ENCODE results near the gene TWIST2.

Gene TWIST2

DNA sequence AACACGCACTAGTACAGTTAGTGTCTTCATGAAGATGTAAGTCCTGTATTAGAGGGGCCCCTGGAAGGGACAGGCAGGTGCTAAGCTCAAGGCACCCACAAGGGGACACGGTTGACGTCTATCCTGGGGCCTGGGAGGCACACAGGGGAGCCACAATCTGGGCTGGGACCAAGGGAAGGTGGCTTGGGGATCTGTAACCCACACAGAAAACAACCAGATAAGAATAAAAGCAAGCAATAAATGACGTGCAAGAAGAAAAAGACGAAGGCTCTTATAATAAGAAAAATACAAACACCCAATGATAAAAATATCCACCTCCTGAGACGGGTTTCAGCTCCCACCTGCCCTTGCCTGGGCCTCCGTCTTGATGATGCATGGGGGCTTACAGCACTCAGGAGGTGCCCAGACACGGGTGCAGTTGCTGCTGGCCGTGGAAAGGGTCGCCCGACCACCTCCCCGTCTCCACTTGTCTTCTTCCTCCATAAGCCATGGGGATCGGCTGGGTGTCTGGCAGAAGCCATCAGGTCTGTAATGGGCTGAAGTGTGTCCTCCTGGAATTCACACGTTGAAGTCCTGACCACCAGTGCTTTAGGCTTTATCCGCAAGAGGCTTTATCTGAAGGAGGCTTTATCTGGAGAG, 73.9 kb downstream of the TWIST2 start:
- DNase-seq, result no peak

DNA sequence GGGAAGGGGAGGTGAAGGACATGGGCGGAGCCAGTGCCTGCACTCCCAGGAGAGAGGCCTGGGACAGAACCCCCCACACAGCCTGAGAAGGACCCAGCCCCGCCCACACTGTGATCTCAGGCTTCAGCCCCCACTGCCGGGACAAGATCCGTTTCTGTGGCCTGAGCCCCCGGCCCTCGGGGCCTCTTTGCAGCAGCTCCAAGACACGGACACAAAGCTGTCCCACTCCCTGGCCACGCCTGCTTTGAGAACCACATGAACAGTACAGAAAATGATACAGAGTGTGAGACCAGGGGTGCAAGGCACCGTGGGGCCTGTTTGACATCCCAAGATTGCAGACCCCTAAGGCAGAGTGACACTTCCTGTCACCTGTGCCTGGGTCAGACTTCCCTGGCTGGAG, 74.5 kb downstream of the TWIST2 start:
- DNase-seq, result no peak

DNA sequence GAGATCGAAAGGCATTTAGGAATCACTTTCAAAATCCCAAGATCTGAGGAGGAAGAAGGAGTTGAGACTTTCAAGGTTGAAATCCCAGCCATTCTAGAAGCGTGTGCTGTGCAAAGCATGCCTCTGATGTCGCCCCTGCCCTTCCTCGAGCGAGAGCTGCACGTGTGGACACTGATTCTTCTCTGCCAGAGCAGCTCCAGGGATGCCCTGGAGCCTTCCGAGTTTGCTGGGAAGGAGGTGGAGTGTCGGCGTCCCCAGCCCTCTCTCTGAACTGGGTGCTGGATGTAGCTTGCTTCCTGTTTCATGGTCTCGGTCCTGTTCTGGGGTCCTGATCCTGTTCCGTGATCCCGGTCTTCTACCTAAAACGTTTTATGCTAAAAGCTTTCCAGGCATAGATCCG, 76.1 kb downstream of the TWIST2 start:
- no peak for DNase-seq

DNA sequence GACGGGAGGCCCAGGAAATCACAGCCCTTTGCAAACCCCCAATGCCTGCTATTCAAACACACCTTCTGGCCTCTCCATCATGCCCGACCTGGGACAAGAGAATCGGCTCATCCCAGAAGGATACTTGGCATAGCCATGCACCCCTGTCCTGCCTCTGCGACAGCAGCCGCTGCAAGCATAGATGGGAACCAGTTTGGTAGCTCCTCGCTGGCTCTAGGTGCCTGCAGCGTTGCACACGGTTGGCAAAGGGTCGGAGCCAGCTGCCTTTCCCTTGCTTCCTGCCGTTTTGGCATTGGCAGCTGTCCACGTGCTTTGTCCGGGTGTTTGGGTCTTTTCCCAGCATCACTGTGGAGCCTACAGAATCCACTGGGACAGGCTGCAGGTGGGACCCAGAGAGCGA, 76.9 kb downstream of the TWIST2 start:
- no peak for DNase-seq

DNA sequence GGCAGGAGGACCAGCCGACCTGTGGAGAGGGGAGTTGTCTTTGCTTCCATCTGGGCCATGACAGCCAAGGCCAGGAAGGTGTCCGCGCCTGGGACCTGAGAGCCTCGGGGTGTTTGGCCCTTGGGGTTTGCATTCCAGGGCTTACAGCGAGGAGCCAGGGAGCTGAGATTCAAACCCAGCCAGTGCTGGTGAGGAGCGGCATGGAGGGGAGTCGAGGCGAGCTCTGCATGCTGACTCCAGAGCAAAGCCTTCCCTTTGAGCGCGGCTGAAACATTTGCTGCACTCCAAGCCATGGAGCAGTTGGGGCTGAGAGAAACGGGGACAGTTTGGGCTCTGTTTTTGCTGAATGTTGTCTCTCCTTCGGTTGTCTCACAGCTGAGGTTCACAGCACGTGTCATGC, 77.4 kb downstream of the TWIST2 start:
- DNase-seq, result no peak

DNA sequence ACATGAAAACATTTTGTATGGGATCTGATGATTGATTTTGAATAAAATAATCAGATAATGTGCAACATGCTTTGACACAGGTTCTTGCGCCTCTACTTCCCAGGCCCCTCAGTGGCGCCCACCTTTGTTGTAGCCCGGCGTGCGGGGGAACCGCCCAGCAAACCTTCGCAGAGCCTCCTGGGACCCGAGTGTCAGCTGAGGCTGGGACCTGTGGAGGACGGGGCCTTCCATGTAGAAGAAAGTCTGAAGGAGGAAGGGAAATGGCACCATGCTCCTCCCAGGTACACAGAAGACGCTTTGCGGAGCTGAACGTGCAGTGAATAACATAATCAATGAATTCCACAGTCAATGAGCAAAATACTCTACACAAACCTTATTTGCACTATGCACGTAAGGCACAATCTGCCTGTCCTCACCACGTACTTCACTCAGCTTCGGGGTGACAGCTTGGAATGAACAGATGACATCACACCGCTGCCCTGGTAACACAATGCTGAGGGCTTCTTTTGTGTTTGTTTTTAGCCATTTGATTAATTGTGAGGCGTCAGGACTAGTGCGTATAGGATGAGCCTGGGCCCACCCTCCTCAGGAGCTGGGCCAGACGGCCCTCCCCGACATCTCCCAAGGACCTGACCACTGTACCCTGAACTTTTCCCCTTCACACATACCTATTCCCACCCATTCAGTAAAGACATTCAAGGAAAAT, 78.1 kb downstream of the TWIST2 start:
- no peak for DNase-seq

DNA sequence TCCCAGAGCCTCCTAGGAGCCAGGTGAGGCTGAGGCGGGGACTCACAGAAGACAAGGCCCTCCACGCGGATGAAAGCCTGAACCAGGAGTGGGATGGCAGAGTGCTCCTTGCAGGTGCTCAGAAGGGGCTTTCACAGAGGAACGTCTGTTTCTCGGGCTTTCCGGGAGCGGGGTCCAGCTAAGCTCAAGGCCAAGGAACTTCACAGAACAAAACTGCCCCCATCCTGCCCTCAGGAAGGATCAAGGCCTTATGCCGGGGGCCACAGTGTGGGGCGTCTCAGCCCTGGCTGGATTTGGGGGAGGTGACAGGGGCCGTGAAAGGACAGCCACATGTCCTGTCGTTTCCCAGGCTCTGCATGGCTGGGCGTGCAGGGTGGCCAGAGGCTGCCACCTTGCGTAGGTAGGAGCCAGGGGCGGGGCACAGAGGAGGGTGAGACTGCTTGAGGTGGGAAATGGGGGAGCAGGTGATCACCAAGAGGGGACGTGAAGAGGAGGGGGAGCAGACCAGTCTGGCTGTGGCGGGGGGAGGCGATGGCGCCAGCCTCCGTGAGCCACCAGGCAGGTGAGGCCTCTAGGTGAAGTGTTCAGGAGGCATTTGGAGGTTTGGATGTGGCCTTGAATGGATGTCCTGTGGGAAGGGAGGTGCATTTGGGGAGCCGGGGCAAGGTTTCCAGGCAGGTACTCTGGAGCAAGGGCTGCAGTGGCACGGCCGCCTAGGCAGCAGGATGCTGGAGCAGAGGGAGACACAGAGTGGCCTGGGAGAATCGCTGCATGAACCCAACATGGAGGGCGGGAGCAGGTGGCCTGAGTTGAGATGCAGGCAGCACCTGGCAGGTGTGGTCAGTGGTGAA, 79.1 kb downstream of the TWIST2 start:
- DNase-seq, result no peak

DNA sequence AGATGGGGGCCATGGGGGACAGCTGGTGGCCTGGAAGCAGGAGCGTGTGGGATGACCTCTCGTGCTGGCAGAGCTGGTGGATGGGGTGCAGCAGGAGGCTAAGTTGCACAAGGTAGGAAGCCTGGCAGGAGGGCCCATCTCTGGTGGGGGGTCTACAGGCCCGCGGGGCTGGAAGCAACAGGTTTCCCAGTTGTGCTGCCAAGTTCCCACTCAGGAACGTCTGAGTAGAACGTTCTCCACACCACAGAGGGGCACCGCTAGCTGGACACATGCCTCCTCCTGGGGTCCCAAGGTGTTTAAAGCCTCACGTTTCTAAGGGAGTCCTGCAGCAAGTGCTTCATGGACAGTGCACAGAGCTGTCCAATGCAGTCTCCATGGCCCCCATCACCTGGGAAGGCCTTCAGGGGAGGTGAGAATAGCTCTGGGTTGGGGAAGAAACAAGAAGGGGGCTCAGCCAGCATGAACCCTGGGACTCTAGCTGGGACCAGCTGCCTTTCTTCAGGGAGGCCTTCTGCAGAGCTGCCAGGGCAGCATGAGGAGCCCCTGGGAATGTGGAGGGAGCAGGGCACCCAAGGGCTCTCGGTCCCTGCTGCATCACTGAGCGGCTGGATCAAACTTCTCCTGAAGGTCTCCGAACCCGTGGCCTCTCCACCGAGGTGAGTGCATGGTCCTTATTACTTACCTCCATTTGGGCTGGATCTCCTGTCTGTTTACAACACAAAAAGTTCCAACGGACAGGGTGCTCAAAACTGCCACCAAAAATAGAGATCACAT, 80.0 kb downstream of the TWIST2 start:
- DNase-seq, result no peak

DNA sequence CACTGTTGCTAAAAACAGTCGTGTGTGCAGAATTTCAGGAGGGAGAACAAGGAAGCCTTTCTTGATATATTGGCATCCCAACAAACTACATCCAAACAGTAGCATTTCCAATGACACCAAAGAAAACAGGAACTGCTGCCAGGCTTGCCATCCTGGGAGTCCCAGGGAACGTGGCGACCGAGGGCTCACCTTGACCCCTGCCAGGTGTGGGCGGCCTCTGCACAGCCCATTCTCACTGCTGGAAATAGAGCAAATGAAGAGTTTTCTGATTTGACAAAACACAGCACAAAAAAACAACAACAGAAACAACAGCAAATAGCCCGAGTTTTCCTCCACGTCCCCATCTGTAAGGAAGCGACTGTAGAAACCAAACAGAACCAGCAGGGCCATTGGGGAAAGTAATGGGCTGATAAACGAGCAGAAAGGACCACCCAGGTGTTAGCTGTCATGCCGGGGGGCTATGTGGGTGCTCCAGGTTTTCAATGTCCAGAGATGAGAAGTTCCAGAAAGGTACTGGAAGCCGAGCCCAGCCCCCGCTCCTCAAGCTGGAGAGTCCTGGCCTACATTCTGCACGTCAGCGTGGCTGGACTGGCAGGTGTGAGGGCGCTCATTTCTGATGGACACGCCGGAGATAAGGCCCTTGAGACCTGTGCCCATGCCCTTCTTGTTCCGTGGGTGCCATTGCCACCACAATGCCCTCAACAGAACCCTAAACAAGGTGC, 80.8 kb downstream of the TWIST2 start:
- no peak for DNase-seq

DNA sequence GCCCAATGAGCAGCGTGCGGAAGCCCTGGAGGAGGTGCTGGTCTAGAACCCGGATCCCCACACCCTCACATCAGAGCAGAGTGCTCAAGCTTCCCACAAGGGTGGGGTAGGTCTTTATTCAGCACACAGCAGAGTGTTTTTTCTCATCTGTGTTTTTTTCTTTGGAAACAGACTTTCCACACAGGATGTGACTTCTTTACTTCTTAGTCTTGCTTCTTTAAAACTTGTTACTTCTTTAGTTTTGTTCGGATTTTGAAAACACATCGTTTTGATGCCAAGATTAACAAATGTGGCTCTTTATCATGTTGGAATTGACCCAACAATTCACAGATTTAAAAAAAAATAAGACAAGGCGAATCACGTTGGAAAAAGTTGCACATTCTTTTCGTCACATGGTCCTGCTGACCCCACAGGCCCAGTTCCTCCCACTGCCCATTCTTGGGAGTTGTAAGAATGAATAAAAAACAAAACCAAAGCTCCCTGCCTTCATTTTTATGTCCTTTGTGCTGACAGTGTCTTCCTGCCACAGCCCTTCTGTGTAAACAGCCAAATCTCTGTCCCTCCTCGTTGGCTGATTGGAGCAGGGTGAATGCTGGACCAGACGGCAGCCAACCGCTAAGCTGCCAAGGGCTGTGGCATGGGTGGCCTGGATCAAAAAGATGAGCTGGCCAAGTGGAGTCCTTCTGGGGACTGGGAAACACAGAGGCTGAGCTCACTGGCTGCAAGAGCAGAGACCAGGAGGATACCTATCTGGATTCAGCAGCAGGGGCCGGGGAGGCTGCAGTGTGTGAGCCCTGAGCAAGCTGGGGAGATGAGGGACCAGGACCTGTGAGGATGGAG, 81.6 kb downstream of the TWIST2 start:
- no peak for DNase-seq

DNA sequence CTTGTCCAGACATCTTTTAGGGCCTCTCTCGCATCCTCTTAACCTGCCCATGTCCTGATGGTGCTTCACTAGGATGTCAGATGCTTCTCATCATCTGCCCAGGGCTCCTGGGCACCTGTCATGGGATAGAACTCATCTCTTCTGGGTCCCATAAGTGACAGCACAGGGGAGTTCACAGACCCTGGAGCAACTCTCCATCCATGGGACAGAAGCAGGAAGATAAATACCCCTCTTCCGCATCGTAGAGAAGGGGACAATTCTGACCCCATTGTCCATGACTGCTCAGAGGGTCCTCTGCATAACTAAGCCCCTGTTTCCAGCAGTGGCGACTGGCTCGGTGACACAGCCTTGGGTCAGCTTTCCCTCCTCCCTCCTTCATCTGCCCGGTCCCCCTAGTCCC, 82.3 kb downstream of the TWIST2 start:
- no peak for DNase-seq

DNA sequence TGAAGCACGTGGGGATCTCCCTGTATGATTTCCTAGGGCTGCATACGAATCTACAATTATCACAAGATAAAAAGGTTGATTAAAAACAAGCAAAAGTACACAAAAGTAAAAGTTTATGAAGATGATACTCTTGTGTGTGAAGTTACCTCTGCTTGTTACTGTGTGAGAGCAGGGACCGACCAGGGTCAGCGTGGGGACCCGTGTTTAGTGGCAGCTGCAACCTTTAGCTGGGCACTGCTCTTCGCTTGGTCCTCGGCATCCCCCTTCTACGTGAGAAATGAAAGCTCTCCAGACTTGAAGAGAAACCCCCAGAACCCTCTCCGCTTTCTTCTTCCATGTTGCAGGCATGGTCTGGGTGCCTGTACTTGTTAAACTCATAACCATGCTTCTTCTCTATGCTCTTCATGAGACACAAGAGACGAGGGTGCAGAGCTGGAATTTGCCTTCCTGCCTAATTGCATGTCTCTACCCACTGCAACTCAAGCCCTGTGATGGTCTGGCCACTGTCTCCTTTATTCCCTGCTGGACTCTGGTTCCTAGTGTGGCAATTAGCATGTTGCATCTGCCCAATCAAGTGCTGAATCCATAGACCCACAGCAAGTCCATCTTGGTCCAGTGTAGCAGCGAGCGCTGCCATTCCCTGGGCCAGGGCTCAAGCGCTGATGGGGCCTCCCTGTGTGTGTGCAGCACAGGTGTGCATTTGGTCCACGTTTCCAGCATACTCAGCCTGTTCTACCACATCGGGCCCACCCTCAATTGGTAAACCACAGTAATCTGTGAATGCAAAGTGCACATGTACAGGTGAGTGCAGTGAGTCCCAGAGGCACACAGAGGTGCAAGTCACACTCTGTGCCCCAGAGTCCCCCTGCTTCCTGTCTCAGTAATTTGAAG, 88.5 kb downstream of the TWIST2 start:
- no peak for DNase-seq

DNA sequence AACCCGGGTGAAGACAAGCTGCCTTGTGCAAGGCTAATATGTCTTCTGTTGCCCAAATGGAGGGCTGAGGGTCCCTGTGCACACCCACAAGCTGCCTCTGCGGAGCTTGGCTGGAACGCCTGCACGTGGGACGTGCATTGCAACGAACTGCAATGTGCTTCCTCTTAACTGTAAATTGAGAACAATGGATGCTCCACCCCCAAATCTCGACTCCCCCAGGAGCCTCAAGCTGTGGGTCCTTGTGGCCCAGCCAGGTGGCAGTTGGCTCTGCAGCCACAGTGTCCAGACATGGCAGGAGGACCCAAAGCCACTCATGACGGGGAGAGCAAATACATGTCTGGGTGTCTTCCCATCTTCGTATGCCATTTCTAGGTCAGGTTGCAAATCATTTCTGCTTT, 90.1 kb downstream of the TWIST2 start:
- DNase-seq, result no peak

DNA sequence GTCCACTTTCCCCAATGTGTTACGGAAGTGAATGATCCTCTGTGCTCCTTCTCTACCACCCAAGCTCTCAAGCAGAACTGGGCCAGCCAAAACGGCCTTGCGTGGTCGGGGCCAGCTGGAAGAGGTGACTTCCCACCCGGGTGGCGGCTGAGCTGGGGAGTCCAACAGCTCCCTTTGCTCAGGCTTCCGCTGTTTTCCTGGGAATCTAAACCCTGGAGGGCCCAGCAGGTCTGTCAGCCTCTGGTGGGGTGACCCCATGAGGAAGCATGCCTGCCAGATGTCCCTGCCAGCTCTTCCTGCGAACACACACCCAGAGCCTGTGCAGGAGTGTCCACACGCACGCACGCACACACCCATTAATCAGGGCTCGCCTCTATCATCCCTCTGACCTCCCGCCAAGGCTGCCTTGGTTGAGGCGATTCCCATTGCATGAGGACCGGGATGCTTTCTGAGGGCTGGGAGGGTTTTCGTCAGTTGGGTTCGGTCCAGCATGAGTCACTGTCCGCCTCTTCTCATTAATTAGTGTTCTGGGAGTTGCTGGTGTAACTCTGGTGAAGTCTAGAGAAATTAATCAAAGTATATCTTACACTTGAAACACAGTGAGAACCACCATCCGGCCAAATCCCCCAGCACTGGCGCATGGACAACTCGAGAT, 90.6 kb downstream of the TWIST2 start:
- no peak for DNase-seq

DNA sequence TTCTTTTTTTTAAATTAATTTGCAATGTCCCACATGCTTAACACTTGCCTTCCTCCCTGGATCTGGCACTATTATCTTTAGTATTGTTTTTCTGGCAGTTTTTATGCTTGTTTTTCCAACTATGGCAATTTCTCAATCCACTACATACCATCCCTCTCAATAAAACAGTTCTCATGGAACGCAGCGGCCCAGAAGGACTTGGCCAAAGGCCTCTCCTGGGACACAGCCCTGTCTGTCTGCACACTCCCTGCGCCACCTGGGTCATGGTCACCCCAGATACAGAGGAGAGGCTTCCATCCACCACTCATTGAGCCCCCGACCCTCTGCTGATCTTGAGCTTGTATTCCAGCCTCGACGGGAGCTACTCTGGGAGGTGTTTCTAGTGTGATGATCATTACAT, 91.2 kb downstream of the TWIST2 start:
- DNase-seq, result no peak

DNA sequence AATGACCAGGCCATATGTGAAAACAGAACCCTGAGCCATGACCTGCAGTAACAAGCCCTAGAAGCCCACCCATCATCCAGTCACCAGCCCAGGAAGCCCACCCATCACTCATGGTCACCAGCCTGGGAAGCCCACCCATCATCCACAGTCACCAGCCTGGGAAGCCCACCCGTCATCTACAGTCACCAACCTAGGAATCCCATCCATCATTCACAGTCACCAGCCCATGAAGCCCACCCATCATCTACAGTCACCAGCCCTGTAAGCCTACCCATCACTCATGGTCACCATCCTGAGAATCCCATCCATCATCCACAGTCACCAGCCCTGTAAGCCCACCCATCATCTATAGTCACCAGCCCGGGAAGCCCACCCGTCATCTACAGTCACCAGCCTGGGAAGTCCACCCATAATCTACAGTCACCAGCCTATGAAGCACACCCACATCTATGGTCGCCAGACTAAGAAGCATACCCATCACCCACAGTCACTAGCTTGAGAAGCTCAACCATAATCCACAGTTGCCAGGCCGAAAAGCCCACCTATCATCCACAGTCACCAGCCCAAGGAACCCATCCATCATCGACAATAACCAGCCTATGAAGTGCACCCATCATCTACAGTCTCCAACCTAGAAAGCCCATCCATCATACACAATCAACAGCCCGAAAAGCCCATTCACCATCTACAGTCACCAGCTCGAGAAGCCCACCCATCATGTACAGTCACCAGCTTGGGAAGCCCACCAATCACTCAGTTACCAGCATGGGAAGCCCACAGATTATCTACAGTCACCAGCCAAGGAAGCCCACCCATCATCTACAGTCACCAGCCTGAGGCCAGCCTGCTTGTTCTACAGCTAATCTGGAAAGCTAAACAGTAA, 91.9 kb downstream of the TWIST2 start:
- no peak for DNase-seq

DNA sequence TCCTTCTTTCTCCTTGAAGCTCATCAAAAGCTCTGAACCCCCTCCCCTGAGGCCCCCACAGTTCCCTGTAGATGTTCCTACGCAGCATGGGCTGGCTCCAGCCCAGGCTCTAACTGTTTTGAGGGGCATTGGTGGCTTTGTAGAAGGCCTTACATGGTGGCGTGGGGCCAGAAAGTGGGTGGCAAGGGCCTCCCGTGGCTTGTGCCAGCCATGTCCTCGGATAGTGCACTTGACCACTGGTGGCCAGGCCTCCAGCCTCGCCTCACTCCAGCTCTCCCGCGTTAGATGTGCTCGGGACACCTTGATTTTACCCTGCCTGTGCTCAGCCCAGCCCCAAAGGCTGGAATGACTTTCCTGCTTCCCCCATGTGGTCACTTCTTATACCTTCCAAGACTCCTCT, 92.9 kb downstream of the TWIST2 start:
- DNase-seq, result no peak

DNA sequence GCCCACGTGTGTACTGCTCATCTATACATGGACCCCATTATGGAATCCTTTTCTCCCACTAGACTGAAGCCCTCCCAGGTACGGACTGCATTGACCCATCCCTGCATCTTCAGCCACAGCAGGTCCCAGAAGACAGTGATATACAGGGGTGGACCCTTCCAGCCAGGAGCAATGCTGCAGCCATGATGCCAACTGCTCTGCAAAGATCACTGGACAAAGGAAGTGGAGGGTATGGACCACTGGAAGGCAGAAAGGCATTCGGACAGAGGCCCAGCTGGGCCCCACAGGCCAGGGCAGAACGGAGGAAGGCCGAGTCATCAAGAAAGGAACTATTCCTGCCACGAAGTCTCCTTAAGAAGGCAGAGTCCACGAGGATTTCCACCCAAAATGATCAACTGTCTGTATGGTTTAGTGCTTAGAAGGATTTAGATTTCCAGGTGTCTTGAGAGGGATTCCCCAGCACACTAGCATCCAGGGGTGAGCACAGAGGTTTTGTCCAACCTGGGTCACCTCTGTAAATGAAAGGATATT, 93.4 kb downstream of the TWIST2 start:
- DNase-seq, result no peak

Measured in activated CD4-positive, alpha-beta T cell treated with anti-CD3 and anti-CD28 coated beads for 4 hours (primary cell).